DMS53 (cell line): Measurements from ENCODE around the gene ZNF724.

Experiments used
- DNase-seq: peaks from one replicate; lab custom pipeline; 2025; lab: John Stamatoyannopoulos, UW

The ZNF724 gene

DNA sequence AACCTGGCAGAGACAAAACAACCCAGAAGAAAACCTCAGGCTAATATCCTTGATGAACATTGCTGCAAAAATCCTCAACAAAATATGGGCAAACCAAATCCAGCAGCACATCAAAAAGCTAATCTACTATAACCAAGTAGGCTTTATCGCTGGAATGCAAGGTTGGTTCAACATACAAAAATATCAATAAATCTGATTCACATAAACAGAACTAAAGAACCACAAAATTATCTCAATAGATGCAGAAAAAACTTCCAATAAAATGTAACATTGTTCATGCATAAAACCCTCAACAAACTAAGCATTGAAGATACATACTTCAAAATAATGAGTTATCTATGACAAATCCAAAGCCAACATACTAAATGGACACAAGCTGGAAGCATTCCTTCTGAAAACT lies 8.8 kb downstream of the ZNF724 start:
- DNase-seq, result peak; percentile 10

DNA sequence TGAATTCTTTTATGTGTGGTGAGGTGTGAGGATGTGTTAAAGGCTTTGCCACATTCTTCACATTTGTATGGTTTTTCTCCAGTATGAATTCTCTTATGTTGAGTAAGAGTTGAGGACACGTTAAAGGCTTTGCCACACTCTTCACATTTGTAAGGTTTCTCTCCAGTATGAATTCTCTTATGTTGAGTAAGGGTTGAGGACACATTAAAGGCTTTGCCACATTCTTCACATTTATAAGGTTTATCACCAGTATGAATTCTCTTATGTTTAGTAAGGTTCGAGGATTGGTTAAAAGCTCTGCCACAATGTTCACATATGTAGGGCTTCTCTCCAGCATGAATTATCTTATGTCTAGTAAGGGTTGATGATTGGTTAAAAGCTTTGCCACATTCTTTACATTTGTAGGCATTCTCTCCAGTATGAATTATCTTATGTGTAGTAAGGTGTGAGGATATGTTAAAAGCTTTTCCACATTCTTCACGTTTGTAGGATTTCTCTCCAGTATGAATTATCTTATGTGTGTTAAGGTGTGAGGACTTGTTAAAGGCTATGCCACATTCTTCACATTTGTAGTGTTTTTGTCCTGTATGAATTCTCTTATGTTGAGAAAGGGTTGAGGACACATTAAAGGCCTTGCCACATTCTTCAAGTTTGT lies 27.1 kb downstream of the ZNF724 start:
- DNase-seq, result peak; percentile 4

DNA sequence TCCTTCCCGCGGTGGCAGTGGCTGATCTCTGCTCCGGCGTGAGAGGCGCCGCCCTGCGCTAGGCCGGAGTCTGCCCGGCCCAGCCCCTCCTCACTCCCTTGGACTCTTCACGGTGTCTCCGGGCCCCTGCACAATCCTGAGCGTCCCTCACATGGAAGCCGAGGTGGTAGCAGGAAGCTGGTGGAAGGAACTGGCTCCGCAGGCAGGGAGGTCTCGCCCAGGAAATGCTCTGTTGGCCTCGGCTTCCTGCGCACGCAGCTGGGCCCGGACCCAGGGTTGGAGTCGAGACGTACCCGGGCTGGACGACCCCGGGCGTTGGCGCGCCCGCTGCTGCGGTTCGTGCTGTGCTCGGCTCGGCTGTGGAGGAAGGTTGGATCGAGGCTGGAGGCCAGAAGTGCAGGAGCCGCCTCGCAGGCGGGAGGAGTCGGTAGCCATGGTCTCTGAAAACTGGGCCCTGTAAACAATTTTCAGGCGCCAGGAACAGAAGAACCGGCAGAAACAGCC lies 46.3 kb downstream of the ZNF724 start:
- DNase-seq, result peak; percentile 42

DNA sequence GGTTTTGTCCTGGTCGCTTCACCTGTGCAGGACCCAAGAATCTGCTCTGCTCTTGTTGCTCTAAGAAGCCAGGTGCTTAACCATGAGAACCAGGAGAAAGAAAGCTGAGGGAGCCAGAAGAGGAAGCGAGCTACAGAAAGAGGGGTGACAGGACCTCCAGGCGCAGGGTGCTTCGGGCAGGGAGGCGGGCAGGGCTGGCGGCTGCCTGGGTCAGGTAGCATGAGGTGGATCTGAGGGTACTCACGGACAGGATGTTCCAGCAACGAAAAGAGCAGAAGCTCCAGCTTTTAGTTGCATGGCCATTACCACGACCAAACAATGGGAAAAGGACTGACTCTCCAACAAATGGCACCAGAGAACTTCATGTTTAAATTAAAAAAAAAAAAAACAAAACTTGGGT lies 59.9 kb downstream of the ZNF724 start:
- no peak for DNase-seq

DNA sequence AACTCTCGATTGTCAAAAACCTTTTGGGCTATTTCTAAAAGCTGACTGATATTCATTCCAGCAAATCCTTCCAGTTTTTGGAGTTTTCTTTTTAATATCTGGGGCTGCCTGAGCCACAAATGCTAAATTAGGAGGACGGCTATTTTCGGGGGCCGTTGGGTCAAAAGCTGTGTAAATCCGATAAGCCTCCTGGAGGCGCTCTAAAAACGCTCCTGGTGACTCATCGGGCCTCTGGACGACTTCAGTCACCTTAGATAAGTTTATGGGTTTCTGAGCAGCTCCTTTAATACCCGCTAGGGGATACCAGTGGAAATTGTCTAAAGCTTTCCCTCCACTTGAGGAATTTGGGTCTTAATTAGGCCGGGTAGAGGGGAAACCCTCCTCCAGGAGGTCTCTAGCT lies 66.9 kb downstream of the ZNF724 start:
- peak; percentile 2 for DNase-seq
